ENCODE data around the gene RNASEH2C. TPM values are rescaled to one million over a fixed set of nuclear protein-coding genes. Genes with fewer than 3 reads are reported as not detected.
"Not testable (repeated sequence)": the region's sequence is repeated elsewhere in the genome, so short reads cannot be mapped to it uniquely, and the experiment has no call there.

Gene RNASEH2C
- total RNA-seq, 1 donor from 2014 or later: 96.1 TPM

- not testable (repeated sequence) for DNase-seq
These were observed 37.1 kb downstream of the RNASEH2C start for GRCh38 chr11:65683480-65683879.

- no peak for DNase-seq
These were observed 40.3 kb downstream of the RNASEH2C start for GRCh38 chr11:65680192-65680743.

DNA sequence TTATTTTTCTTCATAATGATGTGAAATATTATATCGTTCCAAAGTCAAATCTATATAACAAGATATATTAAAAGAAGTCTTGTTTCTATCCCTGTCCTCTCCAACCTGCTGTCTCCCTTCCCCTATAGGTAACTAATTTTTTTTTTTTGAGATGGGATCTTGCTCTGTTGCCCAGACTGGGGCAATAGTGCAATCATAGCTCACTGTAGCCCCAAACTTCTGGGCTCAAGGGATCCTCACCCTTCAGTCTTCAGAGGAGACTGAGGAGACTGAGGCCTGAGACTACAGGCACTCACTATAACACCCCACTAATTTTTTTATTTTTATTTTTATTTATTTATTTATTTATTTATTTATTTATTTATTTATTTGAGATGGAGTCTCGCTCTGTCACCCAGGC lies 47.6 kb downstream of the RNASEH2C start:
- DNase-seq: no peak

- no peak for DNase-seq
These were observed 48.3 kb downstream of the RNASEH2C start for GRCh38 chr11:65672180-65672860.

Other genes with a start within 250 kb of the RNASEH2C start
- gene MALAT1, start 221.8 kb downstream of the RNASEH2C start, total RNA-seq: 2,930 and 8,332 TPM in 2 replicates
- 67.4 and 71.3 TPM in 2 replicates for gene SCYL1, start 195.7 kb downstream of the RNASEH2C start, total RNA-seq
- gene LTBP3, start 162.4 kb downstream of the RNASEH2C start, total RNA-seq: 31.1 and 48.2 TPM in 2 replicates
- gene ZNRD2, start 150.3 kb downstream of the RNASEH2C start, total RNA-seq: 38.7 and 47.5 TPM in 2 replicates
- 23.3 and 24.8 TPM in 2 replicates for gene FAM89B, start 148.3 kb downstream of the RNASEH2C start, total RNA-seq
- gene EHBP1L1, start 144.7 kb downstream of the RNASEH2C start, total RNA-seq: 15.7 and 15.9 TPM in 2 replicates
- gene KCNK7, start 125.0 kb downstream of the RNASEH2C start, total RNA-seq: 0.14 and 0.17 TPM in 2 replicates
- gene MAP3K11, start 106.6 kb downstream of the RNASEH2C start, total RNA-seq: 118 and 171 TPM in 2 replicates
- 18.0 and 34.8 TPM in 2 replicates for gene PCNX3, start 105.0 kb downstream of the RNASEH2C start, total RNA-seq
- 72.2 and 102 TPM in 2 replicates for gene SIPA1, start 82.7 kb downstream of the RNASEH2C start, total RNA-seq
- 17.3 and 17.7 TPM in 2 replicates for gene RELA, start 57.9 kb downstream of the RNASEH2C start, total RNA-seq
- gene KAT5, start 8.5 kb downstream of the RNASEH2C start, total RNA-seq: 35.7 and 38.5 TPM in 2 replicates
- gene AP5B1, start 60.2 kb upstream of the RNASEH2C start, total RNA-seq: 11.6 and 13.8 TPM in 2 replicates
- gene OVOL1, start 66.3 kb upstream of the RNASEH2C start, total RNA-seq: not detected in 2 replicates
- gene SNX32, start 113.2 kb upstream of the RNASEH2C start, total RNA-seq: 0.17 and 0.33 TPM in 2 replicates
- 1,118 and 1,698 TPM in 2 replicates for gene CFL1, start 137.4 kb upstream of the RNASEH2C start, total RNA-seq
- gene MUS81, start 139.6 kb upstream of the RNASEH2C start, total RNA-seq: 48.2 and 49.7 TPM in 2 replicates
- 16.8 and 22.1 TPM in 2 replicates for gene EFEMP2, start 152.0 kb upstream of the RNASEH2C start, total RNA-seq
- gene CTSW, start 159.0 kb upstream of the RNASEH2C start, total RNA-seq: not detected in 2 replicates
- gene FIBP, start 167.7 kb upstream of the RNASEH2C start, total RNA-seq: 161 and 189 TPM in 2 replicates
- 69.3 and 163 TPM in 2 replicates for gene CCDC85B, start 169.9 kb upstream of the RNASEH2C start, total RNA-seq
- gene FOSL1, start 179.6 kb upstream of the RNASEH2C start, total RNA-seq: 3.6 and 4.9 TPM in 2 replicates
- 17.0 and 20.0 TPM in 2 replicates for gene C11orf68, start 198.3 kb upstream of the RNASEH2C start, total RNA-seq
- 64.9 and 93.9 TPM in 2 replicates for gene DRAP1, start 198.6 kb upstream of the RNASEH2C start, total RNA-seq
- not detected in 2 replicates for gene TSGA10IP, start 224.7 kb upstream of the RNASEH2C start, total RNA-seq
- 27.1 and 48.7 TPM in 2 replicates for gene SART1, start 240.9 kb upstream of the RNASEH2C start, total RNA-seq

Measured in dermis blood vessel endothelial cell (primary cell).